Endothelial cell (in vitro differentiated cells): ENCODE measurements around the gene PIK3R2. TPM values are rescaled to one million over a fixed set of nuclear protein-coding genes. Genes with fewer than 3 reads are reported as not detected.

Experiments used
- DNase-seq: peaks from one replicate; pipeline ENCODE4 v3.0.0; 2021; ENCODE audit warnings: low spot score
- H3K27ac Mint-ChIP-seq: one replicate; pipeline ENCODE4 v1.8.0; 2021; ENCODE audit warnings: mixed read lengths, inconsistent platforms; ENCODE audit not compliant: unreplicated experiment
- H3K27me3 Mint-ChIP-seq: one replicate; pipeline ENCODE4 v1.8.0; 2021; ENCODE audit warnings: mild to moderate bottlenecking, moderate library complexity, mixed read lengths, inconsistent platforms; ENCODE audit not compliant: unreplicated experiment
- H3K36me3 Mint-ChIP-seq: one replicate; pipeline ENCODE4 v1.8.0; 2021; ENCODE audit warnings: mild to moderate bottlenecking, low read depth, mixed read lengths, inconsistent platforms; ENCODE audit not compliant: unreplicated experiment
- H3K4me1 Mint-ChIP-seq: one replicate; pipeline ENCODE4 v1.8.0; 2021; ENCODE audit warnings: mild to moderate bottlenecking, mixed read lengths, inconsistent platforms; ENCODE audit not compliant: unreplicated experiment
- H3K4me3 Mint-ChIP-seq: one replicate; pipeline ENCODE4 v1.8.0; 2021; ENCODE audit warnings: mild to moderate bottlenecking, mixed read lengths, inconsistent platforms; ENCODE audit not compliant: unreplicated experiment
- H3K9me3 Mint-ChIP-seq: one replicate; pipeline ENCODE4 v1.8.0; 2021; ENCODE audit warnings: mixed read lengths, inconsistent platforms; ENCODE audit not compliant: unreplicated experiment
- CTCF ChIP-seq: fragments of 200-600 bp; sonication (generic); IDR thresholded peaks from one replicate; pipeline ENCODE4 v1.5.0; 2021; ENCODE audit warnings: antibody characterized with exemption; ENCODE audit not compliant: unreplicated experiment
- total RNA-seq: library from RNA; stranded (reverse); fragmentation: NEBNext Ultra II Directional; extraction: Animal tissue kit (Norgen Biotek cat#: 25700); gene quantifications from one replicate; pipeline ENCODE4 v1.2.1, GENCODE V29; 2021; ENCODE audit not compliant: unreplicated experiment

The PIK3R2 gene
- total RNA-seq, 1 donor from 2014 or later = 28.0 TPM

DNA sequence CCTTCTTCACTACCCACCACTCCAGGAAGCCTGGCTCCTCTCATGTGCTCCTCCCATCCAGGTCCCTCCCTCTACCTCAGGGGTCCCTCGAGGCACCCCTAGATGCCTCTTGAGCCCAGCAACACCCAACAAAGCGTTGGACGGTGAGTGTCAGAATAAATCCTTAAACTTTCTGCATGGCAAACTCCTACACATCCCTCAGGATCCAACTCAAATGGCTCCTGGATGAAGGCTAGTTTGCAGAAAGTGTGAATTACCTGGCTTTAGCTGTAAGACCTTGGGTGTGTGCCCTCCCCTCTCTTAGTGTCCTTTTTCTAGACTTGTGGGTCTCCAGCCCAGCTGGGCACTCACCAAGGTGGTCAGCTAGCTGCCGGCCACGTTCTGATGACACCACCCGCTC, 45.4 kb downstream of the PIK3R2 start:
- Mint-ChIP-seq H3K4me1 (peaks cover 13% of the 10 kb centered on the region), H3K9me3 (no peaks in the 10 kb centered on the region), H3K27ac (no peak overlapping the region), H3K27me3 (peaks cover 11% of the 10 kb centered on the region), H3K36me3 (peaks cover 10% of the 10 kb centered on the region), H3K4me3 (no peak overlapping the region)
- no peak for DNase-seq
- no peak for TF ChIP-seq CTCF

GRCh38 chr19:18202397-18202777, 49.4 kb downstream of the PIK3R2 start:
- peaks cover 14% of the 10 kb centered on the region for H3K27me3 Mint-ChIP-seq
- H3K4me3 Mint-ChIP-seq = peak overlapping the region; percentile 71
- no peaks in the 10 kb centered on the region for H3K9me3 Mint-ChIP-seq
- H3K36me3 Mint-ChIP-seq = peaks cover 10% of the 10 kb centered on the region
- H3K27ac Mint-ChIP-seq = no peak overlapping the region
- no peak for TF ChIP-seq CTCF
- no peak for DNase-seq
- peaks cover 4% of the 10 kb centered on the region for H3K4me1 Mint-ChIP-seq

GRCh38 chr19:18202778-18203407, 49.9 kb downstream of the PIK3R2 start:
- Mint-ChIP-seq H3K36me3 (peaks cover 10% of the 10 kb centered on the region), H3K4me3 (peak overlapping the region; percentile 94), H3K27ac (no peak overlapping the region), H3K9me3 (no peaks in the 10 kb centered on the region), H3K4me1 (peaks cover 4% of the 10 kb centered on the region), H3K27me3 (peaks cover 13% of the 10 kb centered on the region)
- TF ChIP-seq CTCF = peak; percentile 27
- peak; percentile 31 for DNase-seq

DNA sequence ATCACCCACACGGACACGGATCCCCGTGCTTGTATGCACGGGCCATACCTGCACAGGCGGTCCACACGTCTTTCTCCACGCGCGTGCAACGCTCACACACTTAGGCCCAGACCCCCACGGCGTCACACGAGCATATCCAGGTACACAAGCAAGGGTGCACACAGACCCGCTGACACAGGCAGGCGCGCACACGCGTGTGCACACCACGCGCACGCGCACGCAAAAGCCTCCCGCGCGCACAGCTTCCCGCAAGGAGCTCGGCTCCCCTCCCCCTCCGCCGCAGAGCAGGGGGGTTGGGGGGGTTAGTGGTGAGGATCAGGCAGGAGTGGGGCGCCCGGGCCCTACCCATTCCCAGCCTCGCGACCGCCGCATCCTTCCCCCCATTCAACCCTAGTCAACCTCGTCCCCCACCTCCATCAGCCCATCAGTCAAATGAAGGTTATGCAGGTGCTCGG, 50.5 kb downstream of the PIK3R2 start:
- no peak for TF ChIP-seq CTCF
- no peak overlapping the region for H3K27ac Mint-ChIP-seq
- peak; percentile 18 for DNase-seq
- H3K4me1 Mint-ChIP-seq = peaks cover 4% of the 10 kb centered on the region
- peaks cover 10% of the 10 kb centered on the region for H3K36me3 Mint-ChIP-seq
- no peaks in the 10 kb centered on the region for H3K9me3 Mint-ChIP-seq
- peak overlapping the region; percentile 94 for H3K4me3 Mint-ChIP-seq
- H3K27me3 Mint-ChIP-seq = peaks cover 10% of the 10 kb centered on the region

GRCh38 chr19:18203863-18204393, 51.0 kb downstream of the PIK3R2 start, which contains the start of gene RAB3A:
RAB3A (minus strand) TSS chr19:18204042; CDS start chr19:18202740, 1,302 bp downstream.
- Mint-ChIP-seq H3K9me3 (no peaks in the 10 kb centered on the region), H3K4me1 (peaks cover 4% of the 10 kb centered on the region), H3K4me3 (peak within 1 kb of the TSS; percentile 94), H3K27me3 (peaks cover 10% of the 10 kb centered on the region), H3K27ac (peak within 1 kb of the TSS; percentile 94), H3K36me3 (peaks cover 10% of the 10 kb centered on the region)
- no peak for TF ChIP-seq CTCF
- DNase-seq = peak; percentile 99
